ENCODE data around the gene TRIP4. TPM values are rescaled to one million over a fixed set of nuclear protein-coding genes. Genes with fewer than 3 reads are reported as not detected.

The TRIP4 gene
- total and polyA plus RNA-seq, 4 donors = 6.3 to 10.7 (median 7.6) TPM

GRCh38 chr15:64386291-64386690 is 1.3 kb upstream of the TRIP4 start:
- peaks cover 1 to 19% (median 9%) of the 10 kb centered on the region in 4 donors for H3K4me1 ChIP-seq (ENCODE audit: control insufficient read depth in 4 of 4, insufficient read depth in 4 of 4, low read length in 3 of 4)
- TF ChIP-seq ATF3 (IDR thresholded peaks at IDR 0.05) (no peak), REST (IDR thresholded peaks at IDR 0.05) (no peak), RXRA (IDR thresholded peaks at IDR 0.05) (no peak), YY1 (IDR thresholded peaks at IDR 0.05) (no peak), RAD21 (IDR thresholded peaks at IDR 0.05) (no peak), TAF1 (conservative IDR thresholded peaks at IDR 0.05) (no peak), NR2F2 (IDR thresholded peaks at IDR 0.05) (no peak), GABPA (IDR thresholded peaks at IDR 0.05 in 1 of 2, conservative IDR thresholded peaks at IDR 0.05 in 1 of 2) (no peak), SP1 (IDR thresholded peaks at IDR 0.05) (no peak), EGR1 (IDR thresholded peaks at IDR 0.05; ENCODE audit: low read depth in 2 of 2) (no peak)
- TF ChIP-seq, protein P1, sequence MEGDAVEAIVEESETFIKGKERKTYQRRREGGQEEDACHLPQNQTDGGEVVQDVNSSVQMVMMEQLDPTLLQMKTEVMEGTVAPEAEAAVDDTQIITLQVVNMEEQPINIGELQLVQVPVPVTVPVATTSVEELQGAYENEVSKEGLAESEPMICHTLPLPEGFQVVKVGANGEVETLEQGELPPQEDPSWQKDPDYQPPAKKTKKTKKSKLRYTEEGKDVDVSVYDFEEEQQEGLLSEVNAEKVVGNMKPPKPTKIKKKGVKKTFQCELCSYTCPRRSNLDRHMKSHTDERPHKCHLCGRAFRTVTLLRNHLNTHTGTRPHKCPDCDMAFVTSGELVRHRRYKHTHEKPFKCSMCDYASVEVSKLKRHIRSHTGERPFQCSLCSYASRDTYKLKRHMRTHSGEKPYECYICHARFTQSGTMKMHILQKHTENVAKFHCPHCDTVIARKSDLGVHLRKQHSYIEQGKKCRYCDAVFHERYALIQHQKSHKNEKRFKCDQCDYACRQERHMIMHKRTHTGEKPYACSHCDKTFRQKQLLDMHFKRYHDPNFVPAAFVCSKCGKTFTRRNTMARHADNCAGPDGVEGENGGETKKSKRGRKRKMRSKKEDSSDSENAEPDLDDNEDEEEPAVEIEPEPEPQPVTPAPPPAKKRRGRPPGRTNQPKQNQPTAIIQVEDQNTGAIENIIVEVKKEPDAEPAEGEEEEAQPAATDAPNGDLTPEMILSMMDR (IDR thresholded peaks at IDR 0.05; ENCODE audit: low read depth, low read length, missing input control) = no peak
- TF ChIP-seq, protein P2, sequence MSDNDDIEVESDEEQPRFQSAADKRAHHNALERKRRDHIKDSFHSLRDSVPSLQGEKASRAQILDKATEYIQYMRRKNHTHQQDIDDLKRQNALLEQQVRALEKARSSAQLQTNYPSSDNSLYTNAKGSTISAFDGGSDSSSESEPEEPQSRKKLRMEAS (IDR thresholded peaks at IDR 0.05) = no peak
- H3K9ac ChIP-seq (ENCODE audit: low read depth in 1 of 2, low read length in 2 of 2) = no peak overlapping the region
- H3K27ac ChIP-seq (ENCODE audit: low read depth in 1 of 2, low read length in 2 of 2) = no peak overlapping the region
- WGBS = 95% methylated on average over 7 of the region's 7 CpGs
- H3K4me3 ChIP-seq (ENCODE audit: low read depth in 1 of 3, low read length in 3 of 3) = no peak overlapping the region
- H3K27me3 ChIP-seq (ENCODE audit: control insufficient read depth in 4 of 4, insufficient read depth in 4 of 4, low read length in 3 of 4) = no peaks in the 10 kb centered on the region
- no peak for DNase-seq (ENCODE audit: low spot score)
- H3K9me3 ChIP-seq (ENCODE audit: control insufficient read depth in 4 of 4, low read length in 3 of 4) = no peaks in the 10 kb centered on the region
- no peaks in the 10 kb centered on the region for H3K36me3 ChIP-seq (ENCODE audit: control insufficient read depth in 4 of 4, insufficient read depth in 3 of 4, low read depth in 1 of 4, low read length in 3 of 4)

DNA sequence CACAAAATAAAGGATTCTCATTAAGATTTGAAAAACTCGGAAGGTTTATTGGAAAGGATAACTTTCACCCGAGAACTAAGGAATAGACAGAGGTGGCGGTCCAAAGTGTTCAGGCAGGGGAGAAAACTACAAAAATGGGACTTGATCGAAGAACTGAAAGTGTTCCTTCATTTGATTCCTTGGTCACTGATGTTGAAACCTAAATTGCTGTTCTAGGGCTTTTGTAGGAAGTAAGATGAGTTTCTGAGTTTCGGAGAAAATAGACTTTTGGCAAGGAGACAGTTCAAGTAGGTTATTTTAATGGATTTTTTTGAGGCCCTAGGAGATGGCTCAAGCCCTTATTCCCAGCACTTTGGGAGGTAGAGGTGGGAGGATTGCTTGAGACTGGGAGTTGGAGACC is 1.4 kb downstream of the TRIP4 start:
- WGBS = 91% methylated on average over 5 of the region's 5 CpGs
- Histone ChIP-seq H3K9me3 (ENCODE audit: control insufficient read depth in 4 of 4, low read length in 3 of 4) (no peaks in the 10 kb centered on the region), H3K4me1 (ENCODE audit: control insufficient read depth in 4 of 4, insufficient read depth in 4 of 4, low read length in 3 of 4) (peaks cover 1 to 12% (median 9%) of the 10 kb centered on the region in 4 donors), H3K4me3 (ENCODE audit: low read depth in 1 of 3, low read length in 3 of 3) (no peak overlapping the region), H3K9ac (ENCODE audit: low read depth in 1 of 2, low read length in 2 of 2) (no peak overlapping the region), H3K27me3 (ENCODE audit: control insufficient read depth in 4 of 4, insufficient read depth in 4 of 4, low read length in 3 of 4) (no peaks in the 10 kb centered on the region), H3K36me3 (ENCODE audit: control insufficient read depth in 4 of 4, insufficient read depth in 3 of 4, low read depth in 1 of 4, low read length in 3 of 4) (peaks cover 0 to 5% (median 3%) of the 10 kb centered on the region in 4 donors), H3K27ac (ENCODE audit: low read depth in 1 of 2, low read length in 2 of 2) (no peak overlapping the region)
- DNase-seq (ENCODE audit: low spot score) = no peak
- TF ChIP-seq, protein P1 (IDR thresholded peaks at IDR 0.05; ENCODE audit: low read depth, low read length, missing input control) = no peak
- no peak for TF ChIP-seq HNF4G (IDR thresholded peaks at IDR 0.05)
- no peak for TF ChIP-seq SP1 (IDR thresholded peaks at IDR 0.05)
- TF ChIP-seq RXRA (IDR thresholded peaks at IDR 0.05) = no peak
- TF ChIP-seq NR2F2 (IDR thresholded peaks at IDR 0.05) = no peak
- no peak for TF ChIP-seq GABPA (IDR thresholded peaks at IDR 0.05 in 1 of 2, conservative IDR thresholded peaks at IDR 0.05 in 1 of 2)
- TF ChIP-seq RAD21 (IDR thresholded peaks at IDR 0.05) = no peak
- no peak for TF ChIP-seq ATF3 (IDR thresholded peaks at IDR 0.05)
- TF ChIP-seq REST (IDR thresholded peaks at IDR 0.05) = no peak
- no peak for TF ChIP-seq ZBTB33 (IDR thresholded peaks at IDR 0.05)
- TF ChIP-seq HNF4A (conservative IDR thresholded peaks at IDR 0.05) = no peak
- TF ChIP-seq FOXA1 (IDR thresholded peaks at IDR 0.05) = no peak
- TF ChIP-seq EGR1 (IDR thresholded peaks at IDR 0.05; ENCODE audit: low read depth in 2 of 2) = no peak
